KOPT-K1 (cell line): ENCODE measurements around the gene SLC2A2.

ENCODE experiments used
- H3K27ac ChIP-seq: fragments of 200-600 bp; sonication (generic); 2 replicates; pipeline ENCODE4 v1.5.1; 2016; ENCODE audit warnings: antibody characterized with exemption, mild to moderate bottlenecking, low read depth, low read length; ENCODE audit not compliant: poor library complexity, severe bottlenecking
- H3K36me3 ChIP-seq: fragments of 200-600 bp; sonication (generic); 2 replicates; pipeline ENCODE4 v1.5.1; 2017; ENCODE audit warnings: antibody characterized with exemption, mild to moderate bottlenecking, low read length, moderate library complexity; ENCODE audit not compliant: insufficient read depth
- H3K9me3 ChIP-seq: fragments of 200-600 bp; sonication (generic); 2 replicates; pipeline ENCODE4 v1.5.1; 2017; ENCODE audit warnings: antibody characterized with exemption, low read length, mild to moderate bottlenecking; ENCODE audit not compliant: insufficient read depth, poor library complexity, severe bottlenecking

The SLC2A2 gene

DNA sequence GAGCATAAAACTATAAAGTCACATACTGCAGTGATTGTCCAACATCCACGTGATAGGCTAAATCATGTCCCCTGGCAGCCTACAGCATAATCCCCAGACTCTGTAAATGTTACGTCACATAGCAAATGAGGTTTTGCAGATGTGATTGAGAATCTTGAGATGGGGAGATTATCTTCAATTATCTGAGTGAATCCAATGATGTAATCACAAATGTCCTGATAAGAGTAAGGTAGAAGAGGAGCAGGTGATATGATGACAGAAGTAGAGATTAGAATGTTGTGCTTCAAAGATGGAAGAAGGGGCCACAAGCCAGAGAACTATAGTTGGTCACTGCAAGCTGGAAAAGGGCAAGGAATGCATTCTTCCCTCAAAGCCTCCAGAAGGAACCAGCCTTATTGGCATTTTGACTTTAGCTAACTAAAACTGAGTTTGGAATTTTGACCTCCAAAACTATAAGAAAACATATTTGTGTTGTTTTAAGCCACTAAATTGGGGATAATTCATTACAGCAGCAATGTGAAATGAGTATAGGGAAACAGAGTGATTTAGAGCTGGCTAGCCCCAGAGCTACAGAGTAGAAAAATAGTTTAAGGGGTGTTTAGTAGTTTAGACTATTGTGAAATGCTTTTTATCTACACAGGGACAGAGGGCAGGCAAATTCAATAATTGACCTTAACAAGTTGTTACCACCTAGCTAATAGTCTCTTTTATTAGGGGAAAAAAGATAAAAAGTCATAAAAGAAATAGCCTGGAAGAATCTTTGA lies 15.2 kb downstream of the SLC2A2 start:
- no peak overlapping the region for H3K27ac ChIP-seq
- H3K9me3 ChIP-seq = no peaks in the 10 kb centered on the region
- H3K36me3 ChIP-seq = no peaks in the 10 kb centered on the region

DNA sequence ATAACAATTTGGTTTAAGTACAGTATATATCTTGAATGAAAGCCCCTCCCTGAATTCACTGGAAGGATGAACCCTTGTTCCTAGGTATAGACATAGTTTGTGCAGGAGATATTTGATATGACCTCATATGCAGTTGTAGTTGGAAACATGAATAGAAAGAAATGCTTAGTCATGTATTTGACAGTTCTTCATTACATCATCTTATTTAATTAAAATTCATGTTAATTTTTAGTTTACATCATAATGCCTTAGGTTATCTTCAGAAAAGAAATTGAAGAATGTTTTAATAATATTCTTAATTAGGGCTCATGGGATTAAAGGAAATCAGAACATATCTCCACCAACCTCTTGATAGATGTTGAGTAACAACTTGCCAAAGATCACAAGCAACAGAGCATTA lies 19.2 kb downstream of the SLC2A2 start:
- Histone ChIP-seq H3K9me3 (no peaks in the 10 kb centered on the region), H3K27ac (no peak overlapping the region), H3K36me3 (no peaks in the 10 kb centered on the region)

DNA sequence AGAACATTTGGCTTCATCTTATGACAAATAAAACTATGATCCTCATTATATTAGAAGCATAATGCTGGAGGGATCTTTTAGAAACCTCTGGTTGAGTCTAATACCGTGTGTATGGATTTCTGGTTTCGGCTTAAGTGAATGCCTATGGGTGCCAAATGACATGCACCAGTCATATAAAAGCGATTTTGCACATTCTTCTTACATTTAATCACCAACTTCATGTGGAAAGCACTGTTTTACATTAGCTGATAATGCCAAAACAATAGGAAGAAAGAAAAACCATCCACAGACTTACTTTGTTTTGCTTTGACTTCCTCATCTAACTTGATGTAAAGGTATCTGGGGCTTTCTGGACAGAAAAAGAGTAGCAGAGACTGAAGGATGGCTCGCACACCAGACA lies 20.9 kb downstream of the SLC2A2 start:
- Histone ChIP-seq H3K36me3 (no peaks in the 10 kb centered on the region), H3K27ac (no peak overlapping the region), H3K9me3 (no peaks in the 10 kb centered on the region)

DNA sequence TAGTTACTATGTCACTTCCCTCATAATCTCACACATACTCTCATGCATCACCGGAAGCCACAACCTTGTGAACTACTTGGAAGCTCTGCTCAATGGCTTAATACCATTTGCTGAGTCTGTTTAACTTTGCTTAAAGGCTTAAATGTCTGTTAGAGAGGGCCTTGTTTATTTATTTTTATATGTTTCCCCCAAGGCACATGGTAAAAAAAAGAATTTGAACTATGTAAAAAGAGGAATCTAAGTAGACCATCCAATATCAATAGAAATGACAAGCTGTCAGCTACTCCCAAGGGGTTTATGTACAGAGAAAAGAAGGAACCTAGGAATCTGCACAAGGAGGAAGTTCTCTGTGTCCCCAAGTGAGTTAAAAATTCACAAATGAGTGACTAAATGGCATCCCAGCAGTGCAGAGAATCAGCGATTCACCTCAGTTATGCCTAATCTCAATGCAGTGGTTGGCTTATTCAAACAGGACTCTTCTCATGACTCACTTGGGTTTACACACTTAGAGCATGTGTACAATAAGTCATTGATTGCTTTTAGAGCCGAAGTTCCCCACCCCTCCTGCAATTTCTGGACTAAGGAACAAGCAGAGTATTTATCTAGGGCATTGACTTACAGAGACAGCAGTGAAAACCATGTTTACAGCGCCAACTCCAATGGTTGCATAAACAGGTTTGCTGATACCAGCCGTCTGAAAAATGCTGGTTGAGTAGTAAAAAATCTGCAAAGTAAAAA lies 24.4 kb downstream of the SLC2A2 start:
- Histone ChIP-seq H3K9me3 (no peaks in the 10 kb centered on the region), H3K36me3 (no peaks in the 10 kb centered on the region), H3K27ac (no peak overlapping the region)

DNA sequence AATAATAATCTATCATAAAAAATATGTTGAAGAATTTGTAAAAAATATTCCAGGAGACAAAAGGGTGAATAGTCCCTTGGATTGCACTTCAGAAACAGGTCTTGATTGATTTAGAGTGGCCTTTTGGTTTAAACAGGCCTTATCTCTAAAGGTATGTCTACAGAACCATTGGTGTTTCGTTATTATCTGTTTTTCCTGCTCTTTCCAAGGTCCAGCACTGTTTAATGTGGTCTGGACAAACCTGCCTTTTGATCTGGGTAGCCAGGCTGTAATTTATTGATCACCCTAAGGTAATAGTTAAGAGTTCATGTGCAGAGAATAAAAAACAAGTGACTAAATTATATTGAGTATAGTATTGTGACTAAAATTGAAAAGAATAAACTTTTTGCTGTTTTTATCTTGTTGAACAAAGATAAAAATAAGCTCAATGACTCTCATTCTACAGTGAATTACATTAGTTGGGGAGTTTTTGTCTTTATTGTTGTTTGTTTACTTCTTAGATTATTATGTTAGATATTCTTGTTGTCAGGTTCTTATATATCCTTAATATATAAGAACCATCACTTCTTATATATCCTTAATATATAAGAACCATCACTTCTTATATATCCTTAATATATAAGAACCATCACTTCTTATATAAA lies 25.1 kb downstream of the SLC2A2 start:
- Histone ChIP-seq H3K27ac (no peak overlapping the region), H3K36me3 (no peaks in the 10 kb centered on the region), H3K9me3 (no peaks in the 10 kb centered on the region)

DNA sequence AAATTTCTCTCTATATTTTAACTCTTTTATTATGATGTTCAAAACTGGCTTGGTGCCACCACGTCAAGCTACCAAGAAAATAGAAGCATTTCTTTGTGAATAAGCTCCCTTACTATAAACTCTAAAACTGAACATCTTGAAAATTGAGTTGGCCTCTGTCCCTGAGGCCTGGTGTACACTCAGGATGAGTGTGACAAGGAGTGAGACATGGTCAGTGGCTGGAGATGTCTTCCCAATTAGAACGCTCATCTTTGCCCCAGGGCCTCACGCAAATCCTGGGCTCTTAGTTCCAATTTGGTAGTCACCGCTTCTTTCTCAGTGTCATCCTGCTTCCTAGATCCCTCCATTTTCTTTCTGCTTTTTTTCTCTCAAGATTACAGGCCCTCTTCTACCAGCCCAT lies 26.2 kb downstream of the SLC2A2 start:
- no peaks in the 10 kb centered on the region for H3K36me3 ChIP-seq
- no peaks in the 10 kb centered on the region for H3K9me3 ChIP-seq
- H3K27ac ChIP-seq = no peak overlapping the region

DNA sequence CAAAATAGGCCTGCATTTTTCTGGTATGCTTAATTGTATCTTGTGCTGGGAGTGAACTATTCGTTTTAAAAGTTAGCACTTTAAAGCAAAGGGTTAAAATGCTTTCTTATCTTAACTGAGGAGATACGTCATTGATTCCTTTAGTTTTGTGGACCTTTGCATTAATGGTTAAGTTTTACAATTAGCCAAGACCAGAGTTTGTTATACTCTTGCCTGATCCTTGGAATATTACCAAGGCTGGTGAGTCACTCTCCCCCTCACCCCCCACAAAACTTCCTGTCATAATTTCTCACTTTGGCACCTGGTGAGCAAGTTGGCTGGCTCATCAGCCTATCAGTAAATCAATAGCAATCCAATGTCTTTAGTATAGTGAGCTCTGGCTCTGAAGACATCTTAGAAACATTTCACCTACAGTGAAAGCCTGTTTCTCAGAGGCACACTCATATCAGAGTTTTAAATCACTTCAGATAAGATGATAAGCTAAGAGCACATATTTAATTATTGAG lies 26.7 kb downstream of the SLC2A2 start:
- no peak overlapping the region for H3K27ac ChIP-seq
- no peaks in the 10 kb centered on the region for H3K9me3 ChIP-seq
- no peaks in the 10 kb centered on the region for H3K36me3 ChIP-seq

DNA sequence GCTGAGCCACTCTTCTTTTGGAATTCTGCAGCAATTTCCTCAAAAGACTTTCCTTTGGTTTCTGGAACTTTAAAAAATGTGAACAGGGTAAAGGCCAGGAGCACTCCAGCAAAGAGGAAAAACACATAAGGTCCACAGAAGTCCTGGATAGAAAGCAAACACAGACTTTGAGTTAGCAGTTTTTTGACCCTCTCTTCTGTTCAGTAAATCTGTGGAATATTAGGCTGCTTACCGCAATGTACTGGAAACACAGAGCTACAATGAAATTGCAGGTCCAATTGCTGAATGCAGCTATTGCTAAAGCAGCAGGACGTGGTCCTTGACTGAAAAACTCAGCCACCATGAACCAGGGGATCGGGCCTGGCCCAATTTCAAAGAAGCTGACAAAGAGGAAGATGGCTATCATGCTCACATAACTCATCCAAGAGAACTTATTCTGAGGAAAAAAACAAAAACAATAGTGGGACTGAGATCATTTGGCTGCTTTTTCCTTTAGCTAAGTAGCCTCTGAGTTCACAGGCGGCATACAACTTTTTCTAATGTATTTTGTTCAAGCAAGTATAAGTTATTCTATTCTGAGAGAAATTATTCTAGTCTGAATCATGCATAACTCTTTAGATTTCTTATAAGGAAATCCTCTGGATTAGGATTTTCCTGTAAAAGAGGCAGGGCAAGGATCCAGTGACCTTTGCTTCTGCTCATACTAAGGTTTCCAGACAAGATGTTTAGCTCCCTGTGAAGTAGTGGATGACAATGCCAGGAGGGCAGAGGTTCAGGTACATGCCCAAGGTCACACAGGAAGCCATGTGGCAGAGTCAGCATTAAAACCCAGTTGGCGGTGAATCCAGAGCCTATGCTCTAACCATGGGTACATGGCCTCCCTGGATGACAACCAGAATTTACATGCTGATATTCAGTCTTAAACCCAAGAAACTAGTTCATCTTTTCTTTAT lies 28.3 kb downstream of the SLC2A2 start:
- Histone ChIP-seq H3K27ac (no peak overlapping the region), H3K9me3 (no peaks in the 10 kb centered on the region), H3K36me3 (no peaks in the 10 kb centered on the region)

DNA sequence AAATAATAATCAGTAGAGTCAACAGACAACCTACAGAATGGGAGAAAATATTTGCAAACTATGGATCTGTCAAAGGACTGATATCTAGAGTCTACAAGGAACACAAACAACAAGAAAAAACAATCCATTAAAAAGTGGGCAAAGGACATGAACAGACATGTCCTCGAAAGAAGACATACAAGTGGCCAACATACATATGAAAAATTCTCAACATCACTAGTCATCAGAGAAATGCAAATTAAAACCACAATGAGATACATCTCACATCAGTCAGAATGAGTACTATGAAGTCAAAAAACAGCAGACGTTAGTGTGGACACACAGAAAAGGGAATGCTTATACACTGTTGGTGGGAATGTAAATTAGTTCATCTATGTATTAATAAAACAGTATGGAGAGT lies 33.7 kb downstream of the SLC2A2 start:
- no peaks in the 10 kb centered on the region for H3K36me3 ChIP-seq
- H3K9me3 ChIP-seq = no peaks in the 10 kb centered on the region
- no peak overlapping the region for H3K27ac ChIP-seq

DNA sequence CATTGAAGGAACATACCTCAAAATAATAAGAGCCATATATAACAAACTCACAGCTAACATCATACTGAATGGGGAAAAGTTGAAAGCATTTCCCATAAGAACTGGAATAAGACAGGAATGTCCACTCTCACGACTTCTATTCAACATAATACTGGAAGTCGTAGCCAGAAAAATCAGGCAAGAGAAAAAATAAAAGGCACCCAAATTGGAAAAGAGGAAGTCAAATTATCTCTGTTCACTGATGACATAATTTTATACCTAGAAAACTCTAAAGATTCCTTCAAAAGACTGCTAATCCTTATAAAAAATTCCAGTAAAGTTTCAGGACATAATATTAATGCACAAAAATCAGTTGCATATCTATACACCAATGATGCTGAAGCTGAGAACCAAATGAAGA lies 34.9 kb downstream of the SLC2A2 start:
- no peak overlapping the region for H3K27ac ChIP-seq
- no peaks in the 10 kb centered on the region for H3K9me3 ChIP-seq
- no peaks in the 10 kb centered on the region for H3K36me3 ChIP-seq

DNA sequence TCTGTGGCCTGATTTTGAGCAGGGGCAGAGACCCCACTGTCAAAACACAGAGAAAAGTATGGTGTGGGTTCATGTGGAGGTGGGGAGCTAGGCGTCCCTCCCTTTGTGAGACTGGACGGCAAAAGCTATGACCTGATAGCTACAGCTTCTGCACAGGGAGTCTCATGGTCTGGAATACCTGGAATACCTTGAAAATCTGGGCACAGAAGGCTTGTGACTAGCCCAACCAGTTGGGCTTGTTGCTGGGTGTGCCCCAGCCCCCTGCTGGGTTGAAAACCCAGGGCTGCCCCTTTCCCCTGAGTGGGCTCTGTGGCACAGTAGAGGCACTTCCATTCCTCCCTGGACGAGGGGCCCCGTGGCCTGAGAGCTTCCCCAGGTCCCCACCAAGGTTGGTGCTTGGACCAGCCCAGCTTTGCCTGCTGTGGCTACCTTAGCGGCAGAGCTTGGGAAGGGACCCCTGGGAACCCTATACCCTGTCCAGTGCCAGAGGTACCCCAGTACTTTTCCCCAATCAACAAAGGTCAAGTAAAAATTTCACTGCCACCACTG lies 37.3 kb downstream of the SLC2A2 start:
- no peak overlapping the region for H3K27ac ChIP-seq
- no peaks in the 10 kb centered on the region for H3K9me3 ChIP-seq
- H3K36me3 ChIP-seq = no peaks in the 10 kb centered on the region

DNA sequence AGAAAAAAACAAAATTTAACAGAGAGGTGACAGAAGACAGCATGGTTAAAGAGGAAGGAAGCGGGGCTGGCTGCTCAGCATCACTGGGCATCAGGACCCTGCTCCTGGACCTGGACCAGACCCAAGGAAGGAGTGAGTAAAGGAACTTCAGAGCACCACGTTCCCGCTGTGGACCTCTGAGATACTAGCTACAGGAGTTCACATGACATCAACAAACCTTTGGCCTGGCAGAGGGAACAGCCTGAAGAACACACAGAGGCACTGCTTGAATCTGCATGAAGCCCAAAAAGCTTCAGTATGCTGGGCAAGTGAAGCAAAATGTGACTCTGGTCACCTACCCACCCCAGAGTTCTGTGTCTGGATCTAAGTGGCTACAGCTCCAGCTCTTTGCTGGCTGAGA lies 38.1 kb downstream of the SLC2A2 start:
- Histone ChIP-seq H3K27ac (no peak overlapping the region), H3K36me3 (no peaks in the 10 kb centered on the region), H3K9me3 (no peaks in the 10 kb centered on the region)

DNA sequence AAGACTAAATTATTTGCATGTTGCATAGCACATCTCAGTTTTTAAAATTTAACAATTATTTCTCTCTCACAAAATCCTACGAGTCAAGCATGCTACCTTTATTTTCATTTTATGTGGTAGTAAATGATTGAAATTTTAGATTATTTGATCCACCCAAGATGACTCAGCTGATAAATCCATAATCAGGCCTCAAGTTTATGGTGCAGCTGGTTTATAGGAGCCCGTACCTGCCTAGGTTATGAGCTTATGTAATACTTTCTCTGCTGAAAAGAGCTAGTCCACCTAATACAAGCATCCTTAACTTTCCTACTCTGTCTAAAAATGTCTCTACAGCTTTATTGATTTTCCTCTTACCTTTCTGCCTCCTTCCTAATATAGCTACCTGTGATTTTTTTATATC lies 41.2 kb downstream of the SLC2A2 start:
- Histone ChIP-seq H3K36me3 (no peaks in the 10 kb centered on the region), H3K27ac (no peak overlapping the region), H3K9me3 (no peaks in the 10 kb centered on the region)

DNA sequence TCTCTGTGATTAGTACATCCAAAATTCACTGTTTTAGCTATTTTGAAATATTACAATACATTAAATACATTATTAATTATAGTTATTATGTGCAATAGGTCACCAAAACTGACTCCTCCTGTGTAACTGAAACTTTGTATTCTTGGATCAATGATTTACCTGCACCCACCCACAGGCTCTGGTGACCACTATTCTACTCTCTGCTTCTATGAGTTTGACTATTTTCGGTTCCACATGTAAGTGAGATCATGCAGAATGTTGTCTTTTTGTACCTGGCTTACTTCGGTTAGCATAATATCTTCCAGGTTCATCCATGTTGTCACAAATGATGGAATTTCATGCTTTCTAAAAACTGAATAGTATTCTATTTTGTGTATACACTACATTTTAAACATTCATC lies 43.8 kb downstream of the SLC2A2 start:
- no peak overlapping the region for H3K27ac ChIP-seq
- no peaks in the 10 kb centered on the region for H3K9me3 ChIP-seq
- no peaks in the 10 kb centered on the region for H3K36me3 ChIP-seq
